Kasumi-1 (cell line): Measurements from ENCODE around the gene RNASE13.
"Not testable (repeated sequence)": the region's sequence is repeated elsewhere in the genome, so short reads cannot be mapped to it uniquely, and the experiment has no call there.

Experiments
- DNase-seq, 2 experiments: peaks; one replicate each; lab custom pipeline; 2025; lab: John Stamatoyannopoulos, UW

Gene RNASE13

GRCh38 chr14:20989471-20989786 is 45.2 kb downstream of the RNASE13 start:
- no peak for DNase-seq

- no peak for DNase-seq
Measured at GRCh38 chr14:20988717-20989470, 45.7 kb downstream of the RNASE13 start.

- DNase-seq, result no peak
Measured at GRCh38 chr14:20986811-20987210, 47.8 kb downstream of the RNASE13 start.

GRCh38 chr14:20985650-20986049 is 49.0 kb downstream of the RNASE13 start:
- DNase-seq, result not testable (repeated sequence)
